ENCODE results near the gene NDRG3. TPM values are rescaled to one million over a fixed set of nuclear protein-coding genes. Genes with fewer than 3 reads are reported as not detected.

The NDRG3 gene
- total and polyA plus RNA-seq, 2 donors (not counting 3 experiments of a cell fraction or from before 2014, with no cell fraction given) = 25.7 to 27.7 TPM

DNA sequence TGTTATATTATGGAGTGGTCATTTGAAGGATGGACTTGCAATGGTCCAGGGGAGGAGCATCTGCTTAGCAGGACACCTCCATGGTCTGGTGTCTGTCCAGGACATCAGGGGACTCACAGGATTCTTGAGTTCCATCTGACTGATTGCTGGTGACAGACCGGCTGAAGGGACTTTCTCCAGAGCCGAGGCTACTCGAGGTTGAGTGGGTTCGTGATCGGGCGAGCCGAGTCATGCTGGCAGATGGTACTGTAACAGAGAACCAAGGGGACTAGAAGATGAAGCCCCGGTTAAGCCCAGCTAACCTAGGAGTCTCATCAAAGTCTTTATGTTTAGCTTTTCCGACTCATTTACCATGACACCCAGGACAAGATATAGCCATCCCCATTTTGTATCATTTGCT is 92.4 kb downstream of the NDRG3 start:
- FAIRE-seq = no peak
- dilution Hi-C loops (cut with MboI; ENCODE audit: extremely low pct_ligation_motif_present, low sequenced_read_pairs) (no loop called here), intact Hi-C loops (cut with micrococcal nuclease) (no loop called here)
- Histone ChIP-seq H3K9me1 (replicated peaks; ENCODE audit: control insufficient read depth, extremely low read depth, insufficient read depth, low read length) (no peaks in the 10 kb centered on the region), H3K4me3 (replicated peaks in 1 of 3; ENCODE audit: insufficient read depth in 1 of 3, low read depth in 1 of 3, low read length in 3 of 3) (no peak overlapping the region), H3K9me3 (replicated peaks; ENCODE audit: control insufficient read depth, insufficient read depth, low read length) (no peaks in the 10 kb centered on the region), H4K20me1 (replicated peaks; ENCODE audit: control insufficient read depth, extremely low read depth, insufficient read depth, low read length) (no peaks in the 10 kb centered on the region), H3K79me2 (ENCODE audit: control insufficient read depth, insufficient read depth, low read length) (no peaks in the 10 kb centered on the region), H3K9ac (replicated peaks; ENCODE audit: extremely low read depth, insufficient read depth, low read length) (no peak overlapping the region), H2AFZ (ENCODE audit: low read depth, low read length) (no peak overlapping the region), H3K27me3 (ENCODE audit: control insufficient read depth in 2 of 2, insufficient read depth in 2 of 2, low read length in 2 of 2) (no peaks in the 10 kb centered on the region), H3K27ac (ENCODE audit: insufficient read depth, low read depth, low read length) (no peak overlapping the region), H3K36me3 (ENCODE audit: control insufficient read depth in 2 of 2, extremely low read depth in 1 of 2, insufficient read depth in 2 of 2, low read length in 2 of 2) (peaks cover 0 to 5% of the 10 kb centered on the region in 2 experiments), H3K4me1 (ENCODE audit: control insufficient read depth, extremely low read depth, insufficient read depth, low read length) (no peaks in the 10 kb centered on the region), H3K4me2 (ENCODE audit: insufficient read depth, low read length) (no peak overlapping the region)
- CTCF ChIA-PET = no interaction called here
- DNase-seq (ENCODE audit: low read depth, low spot score) = no peak
- no TSS peak for BruUV-seq (replicated peaks)
- TF ChIP-seq POLR2A (IDR thresholded peaks at IDR 0.05; ENCODE audit: low read depth, low read length) (no peak), FOS (IDR thresholded peaks at IDR 0.05; ENCODE audit: borderline replicate concordance, insufficient read depth, low read length) (no peak), JUN (IDR thresholded peaks at IDR 0.05; ENCODE audit: borderline replicate concordance, insufficient read depth, insufficient read length, low read depth) (no peak), POLR2AphosphoS5 (IDR thresholded peaks at IDR 0.05; ENCODE audit: insufficient read depth, low read depth, low read length) (no peak), GATA2 (IDR thresholded peaks at IDR 0.05; ENCODE audit: insufficient read depth, insufficient read length, low read depth, low read length) (no peak), EZH2 (IDR thresholded peaks at IDR 0.05; ENCODE audit: borderline replicate concordance, low read depth, low read length, severe bottlenecking) (no peak), MYC (IDR thresholded peaks at IDR 0.05; ENCODE audit: low read depth, low read length) (no peak)
- TF ChIP-seq, protein P1, sequence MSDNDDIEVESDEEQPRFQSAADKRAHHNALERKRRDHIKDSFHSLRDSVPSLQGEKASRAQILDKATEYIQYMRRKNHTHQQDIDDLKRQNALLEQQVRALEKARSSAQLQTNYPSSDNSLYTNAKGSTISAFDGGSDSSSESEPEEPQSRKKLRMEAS (IDR thresholded peaks at IDR 0.05; ENCODE audit: insufficient read depth, insufficient read length) = no peak
- POLR2A ChIA-PET = no interaction called here
